Stimulated activated CD4-positive, alpha-beta T cell treated with anti-CD3 and anti-CD28 coated beads, TNF-alpha, amount 100 ng/mL, for 24 hours (primary cell): ENCODE results near the gene SEC14L6.
"Not testable (repeated sequence)": the region's sequence is repeated elsewhere in the genome, so short reads cannot be mapped to it uniquely, and the experiment has no call there.

Experiments
- DNase-seq, 3 experiments: peaks; one replicate each; pipeline ENCODE4 v3.0.0-alpha.2; 2020; ENCODE audit warnings: low read depth in 3 of 3

SEC14L6 gene

DNA sequence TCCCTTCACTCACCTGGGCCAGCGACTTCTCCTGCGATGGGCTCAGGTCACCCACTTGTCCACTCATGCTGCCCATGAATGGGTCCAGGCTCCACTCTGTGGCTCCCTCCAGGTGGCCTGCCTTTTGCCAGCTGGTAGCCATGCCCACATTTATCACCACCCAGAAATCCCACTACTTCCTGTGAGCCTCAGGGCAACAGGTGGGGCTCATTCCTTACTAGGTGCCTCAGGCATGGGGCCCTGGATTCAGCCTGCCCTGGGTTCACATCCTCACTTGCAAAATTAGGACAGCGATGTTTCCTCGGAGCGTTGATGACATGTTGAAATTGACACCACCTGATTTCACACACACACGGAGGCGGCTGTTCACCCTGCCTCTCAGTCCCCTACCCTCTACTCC, at the start of gene SEC14L6:
Gene SEC14L6 (minus strand): TSS at position 126 of the 400 bp plus-strand sequence. CDS start 59 bp downstream, at position 67.
- DNase-seq, result no peak

- DNase-seq, result no peak
Measured at GRCh38 chr22:30596199-30596598, 49.7 kb upstream of the SEC14L6 start.

GRCh38 chr22:30592360-30592713, 45.8 kb upstream of the SEC14L6 start:
- DNase-seq, result not testable (repeated sequence)

- peak; percentile 87 to 91 (median 91) for DNase-seq
Measured at GRCh38 chr22:30591588-30592359, 45.2 kb upstream of the SEC14L6 start, which contains the start of gene PES1. TSS of gene PES1 (minus strand) at chr22:30591910. CDS start at chr22:30591833, 77 bp downstream.

- no peak for DNase-seq
Measured at GRCh38 chr22:30591191-30591587, 44.6 kb upstream of the SEC14L6 start.

DNA sequence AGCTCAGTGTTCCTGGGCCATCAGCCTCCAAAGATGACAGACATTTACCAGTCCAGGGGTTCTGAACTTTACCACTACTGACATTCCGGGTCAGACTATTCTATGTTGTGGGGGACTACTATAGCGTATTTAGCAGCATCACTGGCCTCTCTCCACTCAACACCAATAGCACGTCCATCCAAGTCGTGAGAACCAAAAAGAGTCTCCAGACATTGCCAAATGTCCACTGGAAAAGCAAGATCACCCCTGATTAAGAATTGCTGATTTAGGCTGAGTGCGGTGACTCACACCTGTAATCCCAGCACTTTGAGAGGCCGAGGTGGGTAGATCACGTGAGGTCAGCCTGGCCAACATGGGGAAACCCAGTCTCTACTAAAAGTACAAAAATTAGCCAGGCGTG, 39.9 kb upstream of the SEC14L6 start:
- no peak for DNase-seq

DNA sequence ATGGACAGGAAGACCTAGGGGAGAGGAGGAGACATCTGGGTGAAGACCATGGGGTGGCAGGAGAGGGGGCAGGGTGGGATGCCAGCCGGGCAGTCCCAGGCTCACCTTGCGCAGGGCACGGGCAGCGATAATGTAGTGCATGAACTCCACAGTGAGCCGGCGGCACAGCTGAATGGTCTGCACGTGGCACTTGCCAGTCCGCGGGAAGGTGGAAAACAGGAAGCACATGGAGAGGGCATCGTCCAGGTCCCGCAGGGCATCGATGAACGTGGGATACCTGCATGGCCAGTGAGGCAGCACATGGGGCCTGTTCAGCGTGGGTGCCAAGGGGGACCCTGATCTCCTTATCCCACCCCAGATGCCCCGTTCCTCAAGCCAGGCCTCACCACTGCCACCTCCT, 37.9 kb upstream of the SEC14L6 start:
- DNase-seq, result no peak

DNA sequence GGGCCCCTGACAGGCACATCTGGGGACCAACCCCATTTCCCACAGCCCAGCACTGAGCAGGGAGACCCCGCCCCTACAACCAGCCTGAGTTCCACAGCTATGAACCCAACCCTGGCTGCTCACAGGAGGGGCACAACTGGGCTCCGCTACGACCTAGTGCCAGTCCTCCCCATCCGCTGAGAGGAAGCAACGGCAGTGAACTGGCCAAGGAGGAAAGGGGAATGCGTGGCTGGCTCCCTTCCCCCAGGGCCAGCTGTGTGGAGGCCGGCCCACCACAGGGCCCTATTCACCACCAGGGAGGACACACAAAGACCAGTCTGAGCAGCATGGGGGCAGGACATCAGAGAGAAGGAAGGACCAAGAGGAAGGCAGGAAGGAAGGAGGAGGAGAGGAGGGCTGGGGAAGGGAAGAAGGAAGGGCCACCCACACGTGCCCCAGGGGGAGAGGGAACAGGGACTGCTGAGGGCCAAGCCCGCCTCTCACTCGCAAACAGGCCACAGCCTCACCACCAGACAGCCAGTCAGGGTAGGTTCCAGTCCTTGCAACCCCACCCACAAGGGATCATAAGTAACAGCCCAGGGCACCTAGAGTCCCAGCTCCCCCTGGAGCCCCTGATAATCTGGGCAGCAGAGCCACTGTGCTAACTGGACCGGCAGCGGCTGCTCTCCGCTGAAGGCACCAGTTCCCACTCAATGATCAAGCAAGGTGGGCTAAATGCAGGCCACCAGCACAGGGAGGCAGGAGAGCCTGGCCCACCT, 36.4 kb upstream of the SEC14L6 start:
- DNase-seq, result no peak

GRCh38 chr22:30582051-30582450, 35.5 kb upstream of the SEC14L6 start:
- DNase-seq, result no peak

DNA sequence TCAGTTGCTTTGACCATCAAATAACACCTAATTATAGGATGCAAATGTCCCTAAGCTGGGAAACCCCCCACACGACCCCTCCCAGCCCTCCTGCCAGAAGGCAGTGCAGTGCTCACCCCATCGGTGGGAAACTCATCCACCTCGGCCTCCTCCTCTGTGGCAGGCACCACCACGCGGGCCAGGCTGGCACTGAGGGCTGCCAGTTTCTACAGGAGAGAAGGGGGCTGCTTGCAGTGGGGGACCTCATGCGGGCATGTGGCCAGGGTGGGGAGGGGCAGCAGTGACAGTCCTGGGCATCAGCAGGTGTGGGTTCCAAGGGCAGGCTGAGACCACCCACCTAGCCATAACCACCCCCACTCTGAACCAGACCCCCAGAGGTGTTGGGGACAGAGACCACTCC, 34.4 kb upstream of the SEC14L6 start:
- DNase-seq, result no peak

GRCh38 chr22:30578481-30578880, 31.9 kb upstream of the SEC14L6 start:
- no peak for DNase-seq

DNA sequence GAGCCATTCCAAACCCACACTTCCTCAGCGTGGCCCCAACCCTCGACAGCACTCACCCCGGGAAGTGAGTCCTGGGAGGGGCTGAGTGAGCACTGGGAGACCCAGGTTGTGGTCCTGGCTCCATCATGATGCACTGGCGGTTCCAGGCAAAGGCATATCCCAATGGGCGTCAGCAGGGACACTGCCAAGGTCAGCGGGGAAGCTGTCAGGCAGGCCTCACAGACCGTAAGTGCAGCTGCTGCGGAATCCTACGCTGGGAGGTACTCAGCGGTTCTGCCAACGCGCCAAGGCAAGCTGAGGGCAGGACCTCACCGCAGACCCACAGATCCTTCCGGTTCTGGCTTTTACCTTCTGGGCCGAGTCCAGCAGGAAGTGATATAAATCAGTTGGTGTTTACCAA, 29.3 kb upstream of the SEC14L6 start:
- DNase-seq, result no peak

DNA sequence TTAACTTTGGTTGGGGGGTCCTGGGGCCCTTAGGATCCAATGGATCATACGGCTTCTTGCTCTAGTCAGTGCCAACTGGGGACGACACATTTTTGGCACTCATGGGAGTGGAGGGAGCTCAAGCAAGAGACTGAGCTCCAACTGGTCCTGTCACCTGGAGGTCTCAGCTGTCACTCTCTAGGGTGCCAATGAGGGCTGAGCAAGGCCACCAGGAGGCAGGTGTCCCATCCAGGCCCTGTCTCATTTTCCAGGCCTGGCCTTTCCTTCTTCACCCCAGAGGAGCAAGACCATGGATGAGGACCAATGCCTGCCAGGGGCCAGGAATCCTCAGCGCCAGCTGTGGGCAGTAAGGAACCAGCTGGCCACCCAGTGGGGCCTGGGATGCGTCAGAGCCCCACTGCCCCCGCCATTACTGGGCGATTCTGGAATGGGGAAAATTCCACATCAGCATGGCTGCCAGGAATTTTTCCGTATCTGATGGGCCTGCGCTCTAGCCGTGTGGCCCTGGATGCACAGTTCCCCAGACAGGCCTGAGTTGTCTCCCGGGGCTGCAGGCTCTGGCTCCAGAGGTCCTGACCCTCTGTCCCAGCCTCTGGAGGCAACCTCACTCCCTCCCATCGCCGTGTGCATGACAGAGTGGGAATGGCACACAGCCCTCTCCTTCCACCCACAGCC, 28.6 kb upstream of the SEC14L6 start:
- no peak for DNase-seq

- DNase-seq, result no peak
Measured at GRCh38 chr22:30574095-30574981, 27.8 kb upstream of the SEC14L6 start, which contains the start of gene GAL3ST1. TSS of gene GAL3ST1 (minus strand) at chr22:30574665. CDS start at chr22:30557392, 17,273 bp downstream.

DNA sequence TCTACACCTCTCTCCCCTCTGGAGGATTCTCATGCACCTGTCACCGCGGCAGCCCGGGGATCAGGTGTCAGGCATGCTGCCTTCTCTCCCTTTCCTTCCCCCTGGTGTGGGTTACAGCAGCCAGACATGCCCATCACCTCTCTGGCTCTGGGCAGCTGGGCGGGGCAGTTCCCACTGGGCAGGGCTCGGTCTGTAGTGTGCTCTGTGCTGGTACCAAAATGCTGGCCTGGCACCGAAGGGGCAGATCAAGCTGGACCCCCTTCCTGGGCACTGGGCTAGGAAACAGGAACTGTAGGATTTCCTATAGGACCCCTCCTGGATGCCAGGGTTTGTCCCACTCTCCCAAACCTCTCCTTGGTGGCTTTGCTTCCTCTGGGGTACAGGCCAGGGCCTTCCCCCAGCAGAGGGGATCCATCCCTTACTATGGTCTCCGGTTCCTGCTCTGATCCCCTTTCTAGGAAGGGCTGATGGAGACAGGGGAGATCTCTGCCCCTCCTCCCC, 27.1 kb upstream of the SEC14L6 start:
- no peak for DNase-seq

GRCh38 chr22:30572840-30573593, 26.5 kb upstream of the SEC14L6 start:
- DNase-seq, result no peak

DNA sequence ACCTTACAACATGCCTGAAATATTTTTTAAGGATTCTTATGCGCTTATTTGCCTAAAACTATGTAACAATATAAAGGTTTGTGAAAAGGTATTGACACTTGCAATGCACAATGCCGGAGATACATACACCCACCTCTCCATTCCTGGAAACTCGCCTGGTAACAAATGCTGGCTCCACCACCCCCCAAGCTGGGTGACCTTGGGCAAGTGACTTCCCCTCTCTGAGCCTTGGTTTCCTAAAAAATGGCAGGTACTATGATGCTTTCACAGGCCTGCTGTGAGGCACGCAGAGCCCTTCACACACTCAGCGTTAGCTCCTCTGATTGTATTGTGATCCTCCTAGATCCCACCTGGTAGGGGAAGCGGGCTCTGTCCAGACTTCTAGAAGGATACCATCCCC, 25.7 kb upstream of the SEC14L6 start:
- no peak for DNase-seq

DNA sequence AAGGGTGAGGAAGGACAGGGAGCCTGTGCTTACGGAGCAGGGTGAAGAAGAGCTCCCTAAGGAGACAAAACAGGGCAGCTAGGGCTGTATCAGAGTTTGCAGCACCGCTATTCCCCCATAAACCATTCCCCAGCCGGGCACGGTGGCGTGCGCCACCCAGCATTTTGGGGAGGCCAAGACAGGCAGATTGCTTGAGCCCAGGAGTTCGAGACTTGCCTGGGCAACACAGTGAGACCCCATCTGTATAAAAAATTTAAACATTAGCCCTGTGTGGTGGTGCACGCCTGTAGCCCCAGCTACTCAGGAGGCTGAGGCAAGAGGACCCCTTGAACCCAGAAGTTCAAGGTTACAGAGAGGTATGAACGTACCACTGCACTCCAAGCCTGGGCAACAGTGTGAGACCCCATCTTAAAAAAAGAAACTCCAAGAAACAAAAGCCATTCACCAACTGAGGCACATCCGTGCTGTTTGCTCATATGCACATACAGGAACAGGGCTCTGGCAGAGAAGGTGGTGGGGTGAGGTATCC, 23.2 kb upstream of the SEC14L6 start:
- no peak for DNase-seq

DNA sequence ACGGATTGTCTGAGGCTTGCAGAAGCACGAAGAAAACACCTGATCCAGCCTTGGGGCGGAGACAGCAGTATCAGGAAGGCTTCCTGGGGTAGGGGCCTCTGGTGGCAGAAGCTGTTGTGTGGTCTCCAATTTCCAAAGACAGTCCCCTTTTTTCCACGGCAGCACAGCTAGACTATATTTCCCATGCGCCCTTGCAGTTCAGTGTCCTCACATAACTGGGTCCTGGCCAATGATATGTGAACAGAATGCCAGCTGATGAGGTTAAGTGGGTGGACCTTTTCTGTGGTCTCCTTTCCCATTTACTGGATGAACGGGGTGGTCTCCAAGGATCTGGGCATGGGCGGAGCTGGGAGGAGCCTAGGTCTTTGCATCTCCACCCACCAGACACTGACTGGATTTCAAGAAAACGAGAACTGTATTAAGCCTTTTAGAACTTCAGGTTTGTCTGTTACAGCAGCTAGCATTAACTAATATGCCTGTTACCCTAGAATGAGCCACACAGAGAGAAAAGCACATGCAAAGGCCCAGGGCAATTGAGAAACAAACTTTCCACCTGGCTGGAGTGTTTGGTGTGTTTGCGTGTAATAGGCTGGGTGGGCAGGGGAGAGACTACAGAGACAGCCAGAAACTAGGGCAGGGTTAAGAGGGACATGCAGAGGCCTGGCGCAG, 21.7 kb upstream of the SEC14L6 start:
- DNase-seq, result no peak

- not testable (repeated sequence) for DNase-seq
Measured at GRCh38 chr22:30567277-30567676, 20.7 kb upstream of the SEC14L6 start.
